Measurements from ENCODE around the gene ABCA5. TPM values are rescaled to one million over a fixed set of nuclear protein-coding genes. Genes with fewer than 3 reads are reported as not detected.

ABCA5 gene
- total RNA-seq, 1 donor from 2014 or later, result 14.6 TPM

GRCh38 chr17:69271023-69271422 is 55.9 kb downstream of the ABCA5 start:
- DNase-seq (ENCODE audit: extremely low spot score, unreplicated experiment), result no peak
- Mint-ChIP-seq H3K4me3 (no peak overlapping the region), H3K9me3 (no peaks in the 10 kb centered on the region), H3K4me1 (ENCODE audit: unreplicated experiment) (peaks cover 4% of the 10 kb centered on the region), H3K36me3 (peaks cover 10% of the 10 kb centered on the region), H3K27me3 (no peaks in the 10 kb centered on the region), H3K27ac (no peak overlapping the region)
- TF ChIP-seq, protein P1, sequence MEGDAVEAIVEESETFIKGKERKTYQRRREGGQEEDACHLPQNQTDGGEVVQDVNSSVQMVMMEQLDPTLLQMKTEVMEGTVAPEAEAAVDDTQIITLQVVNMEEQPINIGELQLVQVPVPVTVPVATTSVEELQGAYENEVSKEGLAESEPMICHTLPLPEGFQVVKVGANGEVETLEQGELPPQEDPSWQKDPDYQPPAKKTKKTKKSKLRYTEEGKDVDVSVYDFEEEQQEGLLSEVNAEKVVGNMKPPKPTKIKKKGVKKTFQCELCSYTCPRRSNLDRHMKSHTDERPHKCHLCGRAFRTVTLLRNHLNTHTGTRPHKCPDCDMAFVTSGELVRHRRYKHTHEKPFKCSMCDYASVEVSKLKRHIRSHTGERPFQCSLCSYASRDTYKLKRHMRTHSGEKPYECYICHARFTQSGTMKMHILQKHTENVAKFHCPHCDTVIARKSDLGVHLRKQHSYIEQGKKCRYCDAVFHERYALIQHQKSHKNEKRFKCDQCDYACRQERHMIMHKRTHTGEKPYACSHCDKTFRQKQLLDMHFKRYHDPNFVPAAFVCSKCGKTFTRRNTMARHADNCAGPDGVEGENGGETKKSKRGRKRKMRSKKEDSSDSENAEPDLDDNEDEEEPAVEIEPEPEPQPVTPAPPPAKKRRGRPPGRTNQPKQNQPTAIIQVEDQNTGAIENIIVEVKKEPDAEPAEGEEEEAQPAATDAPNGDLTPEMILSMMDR (conservative IDR thresholded peaks at IDR 0.05), result no peak

DNA sequence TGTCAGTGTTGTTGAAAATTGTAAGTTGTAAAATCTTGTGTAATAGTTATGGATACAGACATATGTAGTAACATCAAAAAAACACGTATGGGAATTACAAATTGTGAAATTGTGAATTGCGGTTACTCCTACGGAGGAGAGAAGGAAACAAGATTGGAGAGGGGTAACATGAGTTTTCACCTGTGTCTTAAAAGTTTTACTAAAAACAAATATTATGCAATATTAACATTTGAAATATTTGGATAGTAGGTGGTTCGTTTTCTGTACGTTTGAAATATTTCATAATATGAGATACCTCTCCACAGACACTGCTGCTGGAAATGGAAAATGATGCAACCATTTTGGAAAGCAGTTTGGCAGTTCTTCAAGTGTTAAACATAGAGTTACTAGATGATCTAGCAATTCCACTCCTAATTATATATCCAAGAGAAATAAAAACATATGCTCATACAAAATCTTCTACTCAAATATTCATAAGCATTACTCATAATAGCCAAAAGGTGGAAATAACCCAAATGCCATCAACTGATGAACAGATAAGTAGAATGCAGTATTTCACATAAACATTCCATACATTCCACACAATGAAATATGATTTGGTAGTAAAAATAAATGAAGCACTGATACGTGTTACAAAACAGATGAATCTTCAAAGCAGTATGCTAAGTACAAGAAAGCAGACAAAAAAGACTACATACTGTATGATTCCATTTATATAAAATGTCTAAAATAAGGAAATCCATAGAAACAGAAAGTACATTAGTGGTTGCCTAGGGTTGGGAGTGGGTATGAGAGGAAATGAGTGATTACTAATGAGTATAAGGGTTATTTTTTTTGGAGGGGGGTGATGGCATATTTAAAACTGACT is 57.6 kb downstream of the ABCA5 start:
- Mint-ChIP-seq H3K27me3 (no peaks in the 10 kb centered on the region), H3K4me1 (ENCODE audit: unreplicated experiment) (peaks cover 4% of the 10 kb centered on the region), H3K36me3 (peaks cover 7% of the 10 kb centered on the region), H3K4me3 (no peak overlapping the region), H3K27ac (no peak overlapping the region), H3K9me3 (no peaks in the 10 kb centered on the region)
- no peak for DNase-seq (ENCODE audit: extremely low spot score, unreplicated experiment)
- TF ChIP-seq, protein P1 (conservative IDR thresholded peaks at IDR 0.05), result no peak

GRCh38 chr17:69268543-69269014 is 58.4 kb downstream of the ABCA5 start:
- TF ChIP-seq, protein P1 (conservative IDR thresholded peaks at IDR 0.05), result no peak
- no peaks in the 10 kb centered on the region for H3K27me3 Mint-ChIP-seq
- H3K9me3 Mint-ChIP-seq, result no peaks in the 10 kb centered on the region
- no peak overlapping the region for H3K27ac Mint-ChIP-seq
- peaks cover 4% of the 10 kb centered on the region for H3K4me1 Mint-ChIP-seq (ENCODE audit: unreplicated experiment)
- DNase-seq (ENCODE audit: extremely low spot score, unreplicated experiment), result no peak
- no peak overlapping the region for H3K4me3 Mint-ChIP-seq
- peaks cover 3% of the 10 kb centered on the region for H3K36me3 Mint-ChIP-seq

DNA sequence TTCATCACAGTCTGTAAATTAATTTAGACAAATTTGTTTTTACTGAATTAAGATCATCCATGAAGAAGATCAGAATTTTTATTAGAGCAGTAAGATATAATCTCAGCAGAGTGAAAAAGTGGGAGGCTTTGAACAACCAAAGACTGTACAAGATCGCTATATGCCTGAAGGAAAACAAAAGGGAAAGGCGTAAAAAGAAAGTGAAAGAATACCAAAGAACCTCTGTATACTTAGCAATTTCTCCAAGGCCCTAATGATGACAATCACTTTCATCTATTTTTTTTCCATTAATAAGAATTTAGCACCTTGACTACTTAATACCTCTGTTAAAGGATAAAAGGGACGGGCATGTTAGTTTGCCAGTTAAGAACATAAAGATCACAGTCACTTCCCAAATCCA is 59.7 kb downstream of the ABCA5 start:
- Mint-ChIP-seq H3K4me3 (no peak overlapping the region), H3K27ac (no peak overlapping the region), H3K27me3 (no peaks in the 10 kb centered on the region), H3K4me1 (ENCODE audit: unreplicated experiment) (peaks cover 4% of the 10 kb centered on the region), H3K36me3 (peaks cover 3% of the 10 kb centered on the region), H3K9me3 (no peaks in the 10 kb centered on the region)
- TF ChIP-seq, protein P1 (conservative IDR thresholded peaks at IDR 0.05), result no peak
- DNase-seq (ENCODE audit: extremely low spot score, unreplicated experiment), result no peak

DNA sequence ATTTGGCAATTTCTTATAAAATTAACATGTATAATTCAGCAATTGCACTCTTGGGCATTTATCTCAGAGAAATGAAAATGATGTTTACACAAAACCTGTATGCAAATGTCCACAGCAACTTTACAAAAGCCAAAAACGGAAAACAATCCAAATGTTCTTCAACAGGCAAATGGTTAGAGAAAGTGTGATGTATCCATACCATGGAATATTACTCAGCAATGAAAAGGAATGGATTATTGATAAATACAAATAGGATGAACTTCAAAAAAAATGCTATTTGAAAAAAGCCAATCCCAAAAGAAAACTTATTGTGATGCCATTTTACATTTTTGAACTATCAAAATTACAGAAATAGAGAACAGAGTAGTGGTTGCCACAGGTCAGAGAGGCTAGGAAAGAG is 61.1 kb downstream of the ABCA5 start:
- Mint-ChIP-seq H3K36me3 (peaks cover 3% of the 10 kb centered on the region), H3K4me1 (ENCODE audit: unreplicated experiment) (peaks cover 4% of the 10 kb centered on the region), H3K27me3 (no peaks in the 10 kb centered on the region), H3K4me3 (no peak overlapping the region), H3K9me3 (no peaks in the 10 kb centered on the region), H3K27ac (no peak overlapping the region)
- TF ChIP-seq, protein P1 (conservative IDR thresholded peaks at IDR 0.05), result no peak
- no peak for DNase-seq (ENCODE audit: extremely low spot score, unreplicated experiment)

Measured in type B pancreatic cell (in vitro differentiated cells).